ENCODE data around the gene NR6A1. TPM values are rescaled to one million over a fixed set of nuclear protein-coding genes. Genes with fewer than 3 reads are reported as not detected.

The NR6A1 gene
- total and polyA plus RNA-seq, 2 of the 13 experiments (the other 11 are each of a cell fraction or from before 2014, with no cell fraction given), result 28.1 to 31.5 TPM

DNA sequence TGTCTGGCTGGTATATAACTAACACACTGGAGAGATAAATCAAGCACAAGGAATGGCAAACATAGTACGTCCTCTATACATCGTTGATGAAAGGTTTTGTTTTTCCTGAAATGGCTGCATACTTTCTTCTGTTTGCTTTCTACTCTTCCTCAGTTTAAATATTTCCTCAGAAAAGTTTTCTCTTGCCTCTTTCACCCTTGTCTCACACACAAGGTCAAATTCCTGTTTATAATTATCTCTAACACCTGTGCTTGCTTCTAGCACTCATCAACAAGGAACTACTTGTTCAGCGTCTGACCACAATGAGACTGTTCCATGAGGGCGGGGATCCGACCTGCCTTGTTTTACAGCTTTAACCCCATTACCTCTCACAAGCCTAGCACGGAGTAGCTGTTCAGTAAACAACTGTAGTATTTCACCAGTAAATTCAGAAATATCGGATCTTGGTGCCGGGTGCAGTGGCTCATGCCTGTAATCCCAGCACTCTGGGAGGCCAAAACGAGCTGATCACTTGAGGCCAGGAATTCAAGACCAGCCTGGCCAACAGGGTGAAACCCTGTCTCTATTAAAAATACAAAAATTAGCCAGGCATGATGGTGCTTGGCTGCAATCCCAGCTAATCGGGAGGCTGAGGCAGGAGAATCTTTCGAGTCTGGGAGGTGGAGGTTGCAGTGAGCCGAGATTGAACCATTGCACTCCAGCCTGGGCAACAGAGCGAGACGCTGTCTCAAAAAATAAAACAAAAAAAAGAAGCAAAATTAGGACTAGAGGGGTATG is 37.0 kb downstream of the NR6A1 start (continued):
- TF ChIP-seq, protein P1, sequence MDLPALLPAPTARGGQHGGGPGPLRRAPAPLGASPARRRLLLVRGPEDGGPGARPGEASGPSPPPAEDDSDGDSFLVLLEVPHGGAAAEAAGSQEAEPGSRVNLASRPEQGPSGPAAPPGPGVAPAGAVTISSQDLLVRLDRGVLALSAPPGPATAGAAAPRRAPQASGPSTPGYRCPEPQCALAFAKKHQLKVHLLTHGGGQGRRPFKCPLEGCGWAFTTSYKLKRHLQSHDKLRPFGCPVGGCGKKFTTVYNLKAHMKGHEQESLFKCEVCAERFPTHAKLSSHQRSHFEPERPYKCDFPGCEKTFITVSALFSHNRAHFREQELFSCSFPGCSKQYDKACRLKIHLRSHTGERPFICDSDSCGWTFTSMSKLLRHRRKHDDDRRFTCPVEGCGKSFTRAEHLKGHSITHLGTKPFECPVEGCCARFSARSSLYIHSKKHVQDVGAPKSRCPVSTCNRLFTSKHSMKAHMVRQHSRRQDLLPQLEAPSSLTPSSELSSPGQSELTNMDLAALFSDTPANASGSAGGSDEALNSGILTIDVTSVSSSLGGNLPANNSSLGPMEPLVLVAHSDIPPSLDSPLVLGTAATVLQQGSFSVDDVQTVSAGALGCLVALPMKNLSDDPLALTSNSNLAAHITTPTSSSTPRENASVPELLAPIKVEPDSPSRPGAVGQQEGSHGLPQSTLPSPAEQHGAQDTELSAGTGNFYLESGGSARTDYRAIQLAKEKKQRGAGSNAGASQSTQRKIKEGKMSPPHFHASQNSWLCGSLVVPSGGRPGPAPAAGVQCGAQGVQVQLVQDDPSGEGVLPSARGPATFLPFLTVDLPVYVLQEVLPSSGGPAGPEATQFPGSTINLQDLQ (CRISPR knock-in tag; IDR thresholded peaks at IDR 0.05), result no peak
- TF ChIP-seq SNAPC2 (CRISPR knock-in tag; IDR thresholded peaks at IDR 0.05) (0 out of 2 replicates have a peak, but pooled peaks have one; percentile 38), SALL2 (CRISPR knock-in tag; IDR thresholded peaks at IDR 0.05) (no peak), SOX13 (IDR thresholded peaks at IDR 0.05) (peak; percentile 59), SOX13 (CRISPR knock-in tag; conservative IDR thresholded peaks at IDR 0.05 in 1 of 2, IDR thresholded peaks at IDR 0.05 in 1 of 2) (peak in 1 of 2 experiments; percentile 97; a peak in 2 of 4 replicates), CENPX (CRISPR knock-in tag; IDR thresholded peaks at IDR 0.05) (no peak), ESRRA (CRISPR knock-in tag; IDR thresholded peaks at IDR 0.05; ENCODE audit: low read depth) (peak; percentile 69), KDM1A (CRISPR knock-in tag; IDR thresholded peaks at IDR 0.05) (peak; percentile 55; the same call in 1 of the 2 replicates), POGZ (CRISPR knock-in tag; IDR thresholded peaks at IDR 0.05) (peak; percentile 57; the same call in 1 of the 2 replicates), FOXK2 (IDR thresholded peaks at IDR 0.05) (peak; percentile 43; the same call in 1 of the 2 replicates), TGIF2 (CRISPR knock-in tag; IDR thresholded peaks at IDR 0.05) (peak; percentile 41; the same call in 1 of the 2 replicates), ZFY (CRISPR knock-in tag; IDR thresholded peaks at IDR 0.05) (no peak), TBX3 (IDR thresholded peaks at IDR 0.05; ENCODE audit: borderline replicate concordance) (peak; percentile 85)
- TF ChIP-seq, protein P2, sequence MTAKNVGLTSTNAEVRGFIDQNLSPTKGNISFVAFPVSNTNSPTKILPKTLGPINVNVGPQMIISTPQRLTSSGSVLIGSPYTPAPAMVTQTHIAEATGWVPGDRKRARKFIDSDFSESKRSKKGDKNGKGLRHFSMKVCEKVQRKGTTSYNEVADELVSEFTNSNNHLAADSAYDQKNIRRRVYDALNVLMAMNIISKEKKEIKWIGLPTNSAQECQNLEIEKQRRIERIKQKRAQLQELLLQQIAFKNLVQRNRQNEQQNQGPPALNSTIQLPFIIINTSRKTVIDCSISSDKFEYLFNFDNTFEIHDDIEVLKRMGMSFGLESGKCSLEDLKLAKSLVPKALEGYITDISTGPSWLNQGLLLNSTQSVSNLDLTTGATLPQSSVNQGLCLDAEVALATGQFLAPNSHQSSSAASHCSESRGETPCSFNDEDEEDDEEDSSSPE (CRISPR knock-in tag; IDR thresholded peaks at IDR 0.05), result 0 out of 2 replicates have a peak, but pooled peaks have one; percentile 5
